GM18508 (cell line): Measurements from ENCODE around the gene GRN.
"Not testable (repeated sequence)": the region's sequence is repeated elsewhere in the genome, so short reads cannot be mapped to it uniquely, and the experiment has no call there.

Experiments
- ATAC-seq: cut with Tn5 transposase; IDR thresholded peaks from one replicate; pipeline ENCODE4 v1.9.1; 2021; ENCODE audit warnings: moderate number of reproducible peaks; ENCODE audit not compliant: insufficient read depth, unreplicated experiment

Gene GRN

DNA sequence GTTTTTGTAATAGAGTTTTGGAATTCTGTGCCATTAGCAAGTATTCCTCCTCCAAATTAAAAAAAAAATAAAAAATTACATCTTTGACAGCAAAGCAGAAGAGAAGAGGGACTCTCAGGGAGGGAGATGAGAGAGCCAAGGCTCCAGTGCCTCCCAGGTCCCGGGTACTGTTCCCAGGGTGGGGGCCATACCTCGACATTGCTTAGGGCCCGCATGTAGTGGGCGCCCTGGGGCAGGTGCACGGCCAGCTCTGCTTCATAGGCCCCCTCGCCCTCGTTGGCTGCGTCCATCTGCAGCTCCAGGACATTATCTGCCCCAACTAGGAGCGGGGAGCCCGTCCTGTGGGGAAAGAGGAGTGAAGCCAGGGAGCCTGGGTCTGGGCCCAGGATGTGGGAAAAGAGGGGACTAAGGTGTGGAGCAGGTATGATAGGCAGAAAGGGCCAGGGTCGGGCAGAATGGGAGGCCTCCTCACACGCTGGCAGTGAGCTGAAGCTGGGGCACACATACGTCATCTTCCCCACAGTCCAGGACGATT, 33.1 kb downstream of the GRN start:
- ATAC-seq: no peak

DNA sequence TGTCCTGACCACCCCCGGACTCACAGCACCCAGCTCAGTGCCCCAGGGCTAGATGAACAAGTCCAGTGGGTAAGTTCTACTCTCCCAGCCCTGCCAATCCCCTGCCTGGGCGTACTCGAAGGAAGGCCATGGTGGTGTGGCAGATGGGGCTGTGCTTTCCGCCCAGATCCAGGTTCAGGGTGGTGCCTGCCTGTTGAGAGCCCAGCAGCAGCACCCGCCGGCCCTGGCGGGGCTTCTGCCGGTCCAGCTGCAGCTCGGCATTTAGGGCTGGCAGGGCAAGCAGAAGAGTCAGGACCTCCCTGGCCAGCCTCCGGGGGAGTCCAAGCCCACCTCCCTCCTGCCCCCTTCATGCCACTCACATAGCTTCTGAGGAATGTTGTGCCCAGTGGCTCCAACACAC, 34.8 kb downstream of the GRN start:
- no peak for ATAC-seq

DNA sequence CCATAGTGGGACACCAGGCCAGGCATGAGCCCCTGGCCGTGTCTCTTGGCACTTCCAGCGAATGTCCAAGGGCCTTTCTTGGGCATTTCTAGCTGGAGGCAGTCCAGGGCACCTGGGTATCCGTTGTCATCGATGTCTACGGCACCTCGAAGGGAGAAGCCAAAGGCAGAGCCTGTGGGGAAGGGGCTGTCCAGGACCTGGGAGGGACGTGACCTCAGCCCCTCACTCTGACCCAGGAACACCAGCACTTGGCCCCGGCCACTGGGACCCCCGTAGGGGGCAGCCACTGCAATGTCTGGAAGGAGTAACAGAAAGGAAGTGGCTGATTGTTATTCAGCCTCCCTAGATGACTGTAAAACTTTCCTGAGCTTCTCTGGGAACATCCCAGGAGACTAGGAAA, 35.7 kb downstream of the GRN start:
- no peak for ATAC-seq

DNA sequence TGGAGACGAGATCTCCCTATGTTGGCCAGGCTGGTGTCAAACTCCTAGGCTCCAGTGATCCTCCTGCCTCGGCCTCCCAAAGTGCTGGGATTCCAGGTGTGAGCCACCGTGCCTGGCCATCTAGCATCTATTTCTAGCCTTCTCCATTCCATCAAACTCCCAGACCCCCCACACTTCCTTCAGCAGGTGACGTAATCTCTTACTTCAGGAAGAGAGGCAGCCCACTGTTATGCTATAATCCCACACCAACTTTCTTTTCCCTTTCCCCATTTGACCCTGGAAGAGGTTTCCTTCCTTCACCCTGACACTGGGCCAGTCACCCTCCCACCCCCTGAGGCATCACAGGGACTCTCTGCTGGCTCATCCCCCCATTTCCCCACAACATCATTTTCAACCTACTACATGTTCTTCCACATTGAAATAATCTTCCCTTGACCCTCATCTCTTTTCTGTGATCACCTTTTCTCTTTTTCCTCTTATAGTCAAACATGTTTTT, 36.8 kb downstream of the GRN start:
- ATAC-seq: no peak

DNA sequence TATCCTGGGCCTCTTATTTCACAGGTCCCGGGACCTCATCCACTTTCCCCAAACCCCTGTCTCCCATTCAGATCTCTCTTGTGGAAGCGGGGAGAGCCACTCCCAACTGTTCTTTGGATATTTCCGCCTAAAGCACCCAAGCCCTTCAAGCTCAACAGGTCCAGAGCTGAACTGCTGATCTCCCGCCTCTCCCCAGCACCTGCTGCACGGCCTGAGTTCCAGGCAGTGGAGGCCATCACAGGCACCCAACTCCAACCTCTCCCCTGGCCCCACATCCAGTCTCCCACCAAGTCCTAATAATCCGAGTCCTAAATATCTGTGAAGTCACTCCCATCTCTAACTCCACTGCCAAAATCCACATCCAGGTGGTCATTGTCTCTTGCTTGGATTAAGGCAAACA, 37.8 kb downstream of the GRN start:
- no peak for ATAC-seq

DNA sequence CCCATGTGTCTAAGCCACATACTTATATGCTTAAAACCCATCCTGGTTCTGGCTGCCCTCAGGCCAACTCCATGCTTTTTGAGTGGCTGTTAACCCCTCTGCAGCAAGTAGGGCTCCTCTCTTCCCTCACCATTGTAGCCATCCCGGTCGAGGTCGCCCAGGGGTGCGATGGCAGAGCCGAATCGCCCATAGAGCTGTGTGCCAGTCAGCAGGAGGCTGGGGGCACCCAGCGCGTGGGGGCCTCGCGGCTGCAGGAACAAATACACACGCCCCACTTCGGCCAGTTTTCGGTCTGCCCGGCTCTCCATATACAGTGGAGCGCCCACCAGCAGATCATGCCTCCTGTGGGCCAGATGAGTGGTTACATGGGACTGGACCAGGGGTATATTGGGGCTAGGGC, 38.3 kb downstream of the GRN start:
- no peak for ATAC-seq

DNA sequence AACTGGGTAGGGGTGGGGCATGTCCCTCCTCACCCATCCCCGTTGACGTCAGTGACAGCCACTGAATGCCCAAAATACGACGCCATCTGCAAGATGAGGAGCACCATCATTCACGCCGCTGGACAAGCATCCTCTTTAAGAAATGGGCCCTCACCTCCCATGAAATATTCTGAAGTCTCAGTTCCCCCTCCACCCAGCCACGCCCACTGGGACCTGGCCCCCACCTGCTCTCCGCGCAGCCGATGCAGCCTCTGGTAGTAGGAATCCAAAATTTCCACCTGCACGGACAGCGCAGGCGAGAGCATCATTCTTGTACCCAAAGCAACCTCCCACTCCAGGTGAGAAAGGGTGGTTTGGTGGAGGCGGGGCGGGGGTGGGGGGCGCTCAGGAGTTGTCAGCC, 38.8 kb downstream of the GRN start:
- ATAC-seq: no peak

DNA sequence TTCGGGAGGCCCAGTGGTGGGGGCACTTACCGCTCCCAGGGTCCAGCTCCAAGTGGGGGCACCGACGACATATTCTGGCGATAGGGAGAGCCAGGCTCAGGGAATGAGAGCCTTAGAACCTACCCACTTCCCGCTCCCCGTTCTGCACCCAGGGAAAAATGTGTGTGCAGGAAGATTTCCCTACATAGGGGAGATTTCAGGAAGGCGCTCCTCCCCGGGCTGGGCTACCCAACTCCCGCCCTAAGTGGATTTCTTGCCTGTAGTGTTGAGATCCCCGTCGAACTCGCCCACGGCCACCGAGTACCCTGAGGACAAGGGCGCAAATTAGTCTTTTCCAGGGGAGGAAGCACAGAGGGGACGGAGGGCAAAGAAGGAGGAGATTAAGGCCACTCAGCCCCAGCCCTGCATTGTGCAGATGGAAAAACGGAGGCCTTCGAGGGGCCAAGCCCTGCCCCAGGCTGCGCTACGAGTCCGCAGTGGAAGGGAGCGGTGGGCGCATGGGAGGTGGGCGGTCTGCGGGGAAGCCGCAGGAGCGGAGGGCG, 39.2 kb downstream of the GRN start:
- no peak for ATAC-seq

DNA sequence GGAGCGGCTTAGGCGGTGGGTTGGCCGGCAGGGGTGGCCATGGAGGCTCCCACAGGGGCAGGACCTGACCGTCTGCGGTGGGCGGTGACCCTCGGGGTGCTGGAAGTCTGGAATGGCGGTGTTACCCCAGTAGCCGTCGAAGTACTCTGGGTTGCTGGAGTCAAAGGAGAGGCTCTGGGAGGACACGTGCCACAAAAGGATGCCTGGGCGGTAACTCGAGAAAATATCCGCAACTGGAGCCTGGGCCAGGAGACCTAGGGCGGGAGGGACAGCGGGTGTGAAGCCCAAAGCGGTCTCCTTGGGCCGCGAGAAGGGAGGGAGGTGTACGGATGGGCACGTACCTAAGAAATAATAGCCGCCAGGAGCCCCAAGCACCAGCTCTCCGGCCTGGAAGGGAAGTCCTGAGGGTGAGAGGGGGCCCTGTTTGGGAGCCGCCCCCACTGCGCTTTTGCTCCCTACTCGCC, 39.8 kb downstream of the GRN start:
- ATAC-seq: no peak

DNA sequence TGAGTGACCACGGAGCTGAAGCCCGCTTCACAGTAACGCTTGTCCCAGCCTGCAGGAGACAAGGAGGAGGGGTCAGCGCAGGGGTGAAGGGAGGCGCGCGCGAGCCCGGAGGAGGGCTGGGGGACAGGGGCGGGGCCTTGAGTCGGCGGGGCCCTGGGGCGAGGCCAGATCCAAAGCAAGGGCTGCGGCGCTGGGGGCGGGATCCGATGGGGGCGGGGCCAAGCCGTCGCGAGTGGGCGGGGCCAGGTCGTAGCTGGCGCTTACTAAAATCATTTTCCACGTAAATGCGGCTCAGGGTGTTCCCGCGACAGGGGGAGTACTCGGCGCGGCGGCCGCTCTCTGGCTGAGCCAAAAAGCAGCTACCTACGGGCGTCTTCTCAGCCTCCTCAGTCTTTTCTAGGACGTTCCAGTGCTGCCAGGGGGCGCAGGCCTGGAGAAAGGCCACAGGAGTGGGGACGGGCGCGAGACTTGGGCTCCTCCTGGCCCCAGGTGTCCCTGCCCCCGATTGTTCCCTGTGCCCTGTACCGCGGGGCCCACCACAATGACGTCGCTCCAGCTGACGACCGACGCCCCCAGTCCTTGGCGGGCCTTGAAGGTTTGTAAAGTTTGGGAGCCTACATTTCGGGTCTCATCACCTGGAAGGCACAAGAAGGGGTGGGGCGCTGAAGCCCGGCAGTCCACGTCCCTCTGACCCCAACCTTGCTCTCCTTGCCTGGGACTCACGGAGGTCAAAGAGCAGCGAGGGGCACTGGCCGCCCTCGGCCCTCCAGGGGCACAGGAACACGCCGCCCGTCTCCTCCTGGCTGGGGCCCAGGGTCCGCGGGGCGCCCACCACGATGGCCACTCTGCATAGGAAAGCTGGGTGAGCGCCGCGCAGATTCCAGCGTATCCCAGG, 40.4 kb downstream of the GRN start:
- ATAC-seq: no peak

DNA sequence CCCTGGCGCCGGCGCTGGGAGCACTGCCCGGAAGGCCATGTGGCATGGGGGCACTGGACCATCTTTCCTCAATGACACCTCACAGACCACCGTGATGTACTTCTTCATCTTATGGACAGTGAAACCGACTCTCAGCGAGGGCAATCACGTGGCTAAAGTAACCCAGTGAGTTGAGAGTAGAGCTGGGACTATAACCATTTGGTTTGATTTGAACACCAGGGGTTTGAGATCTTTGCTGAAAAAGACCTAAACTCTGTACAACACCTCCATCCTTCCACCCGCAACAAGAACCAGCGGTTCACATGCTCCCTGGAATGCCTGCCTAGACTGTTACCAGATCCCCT, 41.1 kb downstream of the GRN start:
- ATAC-seq: no peak

DNA sequence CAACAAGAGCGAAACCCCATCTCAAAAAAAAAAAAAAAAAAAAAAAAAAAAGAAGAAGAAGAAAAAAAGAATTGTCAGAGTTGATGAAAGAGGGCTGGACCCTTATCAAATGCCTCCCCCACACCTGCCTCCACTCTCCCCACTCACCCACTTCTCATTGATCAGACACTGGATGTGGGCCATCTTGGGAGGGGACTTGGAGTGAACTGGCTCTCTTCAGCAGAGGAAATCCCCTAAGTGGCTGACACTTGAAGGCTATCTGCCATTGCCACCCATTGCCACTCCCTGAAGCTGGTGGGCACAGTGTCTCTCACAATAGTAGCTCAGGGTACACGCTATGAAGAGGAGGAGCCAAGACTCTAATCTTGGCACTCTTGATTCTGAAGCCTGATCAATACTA, 42.7 kb downstream of the GRN start:
- no peak for ATAC-seq

DNA sequence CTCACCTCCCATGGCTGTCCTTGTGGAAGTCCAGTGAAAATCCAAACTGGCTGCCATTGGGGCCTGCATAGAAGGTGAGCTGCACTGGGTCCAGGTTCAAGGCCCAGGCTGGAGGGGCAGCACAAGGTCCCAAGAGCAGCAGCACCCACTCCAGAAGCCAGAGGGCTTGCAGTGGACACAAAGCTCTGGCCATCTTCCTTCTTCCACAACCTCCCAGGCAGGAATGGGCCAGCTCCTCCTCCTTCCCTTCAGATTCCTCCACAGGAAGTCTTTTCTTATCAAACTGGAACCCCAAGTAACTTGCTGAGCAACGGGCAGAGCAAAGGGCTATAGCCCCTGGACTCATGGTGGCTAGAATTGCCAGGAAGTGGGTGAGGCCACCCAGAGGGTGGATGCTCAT, 44.2 kb downstream of the GRN start, which contains the start of gene ITGA2B:
Gene ITGA2B, minus strand, starts transcription at position 369 of the 400 bp plus-strand sequence. Its CDS starts 176 bp downstream, at position 193.
- ATAC-seq: no peak

DNA sequence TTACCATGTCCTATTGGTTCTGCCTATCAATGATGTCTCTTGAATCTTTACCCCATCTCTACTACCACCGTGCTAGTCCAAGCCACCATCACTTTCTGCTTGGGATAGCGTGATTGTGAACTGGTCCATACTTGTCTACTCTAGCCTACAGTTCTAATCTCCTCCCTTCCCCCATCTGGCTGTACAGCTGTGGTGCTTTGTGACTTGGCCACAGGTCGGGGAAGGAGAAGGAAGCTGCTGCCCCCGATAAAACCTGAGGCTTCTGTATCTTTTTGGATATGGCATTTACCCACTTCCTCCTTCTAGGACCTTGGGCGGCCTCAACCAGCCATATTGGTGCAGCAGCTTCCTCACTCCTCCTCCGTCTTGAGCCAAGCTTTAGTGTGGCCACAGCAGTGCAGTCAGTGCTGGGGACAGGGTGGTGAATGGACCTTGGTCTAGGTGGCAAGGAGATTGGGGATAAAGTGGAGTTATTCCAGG, 44.7 kb downstream of the GRN start:
- ATAC-seq: no peak

DNA sequence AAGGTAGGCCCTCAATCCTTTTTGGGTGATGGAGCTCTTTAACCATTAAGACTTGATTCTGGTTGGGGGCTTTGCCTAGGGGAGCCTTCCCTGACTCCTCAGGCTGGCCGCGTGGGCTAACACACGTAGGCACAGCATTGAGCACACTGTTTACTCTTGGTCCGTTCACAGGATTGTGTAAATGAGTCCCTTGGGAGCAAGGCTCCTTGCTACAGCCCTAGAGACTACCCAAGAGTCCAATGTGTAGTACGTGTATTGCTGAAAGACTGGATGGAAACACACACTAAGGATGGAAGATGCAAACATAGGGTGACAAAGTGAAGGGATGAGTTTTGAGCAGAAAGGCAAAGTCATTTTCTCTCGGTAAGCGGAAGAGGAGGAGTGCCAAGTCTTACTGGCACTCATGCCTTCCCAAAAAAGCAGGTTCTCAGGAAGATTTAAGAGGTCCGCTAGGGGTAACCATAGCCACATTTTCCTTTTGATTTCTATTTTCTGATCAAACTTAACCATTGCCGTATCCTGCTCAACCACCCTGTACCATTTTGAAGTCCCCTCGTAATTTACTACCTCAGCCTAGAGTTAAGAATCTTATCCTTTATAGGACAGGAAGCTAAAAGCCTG, 45.3 kb downstream of the GRN start:
- ATAC-seq: no peak

DNA sequence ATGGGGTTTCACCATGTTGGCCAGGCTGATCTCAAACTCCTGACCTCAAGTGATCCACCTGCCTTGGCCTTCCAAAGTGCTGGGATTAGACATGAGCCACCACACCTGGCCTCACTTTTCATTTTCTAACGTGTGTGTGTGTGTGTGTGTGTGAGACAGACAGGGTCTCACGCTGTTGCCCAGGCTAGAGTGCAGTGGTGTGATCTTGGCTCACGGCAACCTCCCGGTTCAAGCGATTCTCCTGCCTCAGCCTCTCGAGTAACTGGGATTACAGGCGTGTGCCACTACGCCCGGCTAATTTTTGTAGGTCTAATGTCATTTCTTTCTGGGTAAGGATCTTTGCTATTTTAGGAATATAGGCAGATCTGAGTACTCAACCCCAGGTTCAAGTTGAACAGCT, 49.0 kb downstream of the GRN start:
- not testable (repeated sequence) for ATAC-seq

DNA sequence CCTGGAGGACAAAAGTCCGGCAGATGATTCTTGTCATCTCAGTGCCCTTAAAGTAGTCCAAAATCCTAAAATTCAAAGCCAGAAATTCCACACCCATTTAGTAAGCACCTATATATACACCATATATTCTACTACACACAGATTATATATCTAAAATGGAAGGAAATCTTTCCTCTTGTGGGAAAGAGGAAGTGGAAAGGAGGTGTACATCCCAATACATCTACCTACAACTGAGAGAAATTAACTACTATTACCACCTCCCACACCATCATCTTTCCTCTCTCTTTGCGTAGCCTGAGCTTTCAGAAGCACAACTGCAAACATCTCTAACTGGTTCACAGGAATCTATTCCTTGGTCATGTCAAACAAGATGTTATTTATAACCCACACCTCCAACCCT, 49.7 kb downstream of the GRN start:
- ATAC-seq: no peak

DNA sequence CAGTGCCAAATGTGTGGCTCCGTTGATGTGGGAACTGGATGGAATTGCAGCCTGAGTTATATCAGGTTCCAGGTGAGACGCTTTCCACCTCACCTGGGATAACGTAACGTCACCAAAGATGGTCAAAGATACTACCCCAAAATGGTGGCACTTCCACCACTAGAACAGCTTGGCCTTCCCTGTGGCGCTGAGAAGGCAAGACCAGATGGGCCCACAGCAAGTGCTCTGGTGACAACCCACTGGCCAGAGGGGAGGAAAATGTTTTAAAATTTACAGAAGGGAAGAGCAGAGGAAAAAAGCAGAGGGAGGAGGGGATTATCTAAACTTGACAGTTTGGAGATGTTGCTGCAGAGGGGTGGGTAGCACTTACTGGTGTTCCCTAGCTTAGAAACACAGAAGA, 51.8 kb downstream of the GRN start:
- no peak for ATAC-seq

DNA sequence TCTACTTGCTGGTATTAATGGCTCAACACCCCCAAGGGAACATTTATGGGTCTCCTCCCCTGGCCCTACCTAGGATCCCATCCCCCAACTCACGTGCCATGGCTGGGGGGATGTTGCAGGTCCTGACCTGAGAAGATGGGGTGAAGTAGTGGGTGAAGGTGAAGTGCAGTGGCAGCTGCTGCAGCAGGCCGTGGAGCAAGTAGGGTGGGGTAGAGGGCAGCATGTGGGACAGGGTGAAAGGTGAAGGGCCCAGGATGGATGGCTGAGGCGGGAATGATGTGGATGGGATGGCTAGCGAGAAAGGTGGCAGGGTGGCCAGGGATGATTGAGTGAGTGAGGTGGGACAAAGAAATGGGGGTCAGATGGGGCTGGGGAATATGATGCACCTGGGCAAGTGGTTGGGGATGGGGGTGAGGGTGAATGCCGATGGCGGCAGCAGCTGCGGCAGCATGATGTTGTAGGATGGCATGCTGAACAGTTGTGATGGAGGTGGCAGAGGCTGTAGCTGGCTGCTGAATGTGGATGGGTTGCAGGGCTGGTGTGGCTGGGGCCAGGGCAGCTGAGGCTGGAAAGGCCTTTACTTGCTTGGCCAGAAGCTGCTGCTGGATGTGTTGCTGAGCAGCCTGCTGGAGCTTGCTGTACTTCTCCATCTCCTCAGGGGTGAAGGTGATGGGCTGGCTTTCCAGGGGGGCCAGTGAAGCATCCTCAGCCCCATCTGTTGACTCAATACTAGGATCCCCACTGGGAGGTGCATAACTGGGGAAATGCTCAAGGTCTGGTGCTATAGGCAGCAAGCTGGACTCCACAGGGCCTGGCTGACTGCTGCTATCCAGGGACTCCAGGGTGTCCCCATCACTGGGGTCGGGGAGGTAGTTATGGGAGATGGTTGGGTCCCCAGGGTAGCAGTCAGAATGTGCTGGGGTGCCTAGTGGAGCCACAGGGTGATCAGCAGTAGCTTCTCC, 52.7 kb downstream of the GRN start:
- no peak for ATAC-seq
